Common myeloid progenitor, CD34-positive (primary cell): Measurements from ENCODE around the gene CEP55.
"Not testable (repeated sequence)": the region's sequence is repeated elsewhere in the genome, so short reads cannot be mapped to it uniquely, and the experiment has no call there.

Source experiments
- CTCF ChIA-PET: fragments of 350-600 bp; sonication (Branson Sonifier 250); formaldehyde crosslinking; loops from one replicate; lab custom pipeline; 2021; ENCODE audit warnings: antibody characterized with exemption; lab: Charles Lee
- POLR2A ChIA-PET: fragments of 350-600 bp; sonication (Branson Sonifier 250); formaldehyde crosslinking; loops from one replicate; lab custom pipeline; 2021; ENCODE audit warnings: antibody characterized with exemption; lab: Charles Lee
- DNase-seq, 3 donors: peaks; one replicate each; pipeline versions ENCODE4 v3.0.0 to v3.0.0-alpha.2; 2013
- H3K27ac ChIP-seq, 2 experiments: 1 replicate in 1 of 2; 2 replicates in 1 of 2; pipeline ENCODE4 v1.7.0; 2013; ENCODE audit warnings: inconsistent platforms in 2 of 2, low read length in 2 of 2, mild to moderate bottlenecking in 2 of 2, low read depth in 1 of 2, moderate library complexity in 1 of 2; ENCODE audit not compliant: severe bottlenecking in 2 of 2, insufficient read depth in 1 of 2, poor library complexity in 1 of 2
- H3K27me3 ChIP-seq, 5 experiments: replicated peaks in 2 of 5; 1 replicate in 3 of 5; 2 replicates in 2 of 5; pipeline versions ENCODE4 v1.6.1 to v1.7.0; 2013; ENCODE audit warnings: low read length in 4 of 5, mild to moderate bottlenecking in 2 of 5, moderate library complexity in 2 of 5, inconsistent platforms in 1 of 5; ENCODE audit not compliant: insufficient read depth in 5 of 5, control insufficient read depth in 4 of 5
- H3K36me3 ChIP-seq, 4 experiments: 1 replicate in 2 of 4; 2 replicates in 2 of 4; pipeline versions ENCODE4 v1.6.1 to v1.7.0; 2013; ENCODE audit warnings: low read length in 3 of 4, control low read depth in 1 of 4, mild to moderate bottlenecking in 1 of 4; ENCODE audit not compliant: control insufficient read depth in 4 of 4, insufficient read depth in 4 of 4
- H3K4me1 ChIP-seq, 4 experiments: 1 replicate in 3 of 4; 2 replicates in 1 of 4; pipeline versions ENCODE4 v1.6.1 to v1.7.1; 2013; ENCODE audit warnings: low read length in 3 of 4, mild to moderate bottlenecking in 3 of 4, control low read depth in 1 of 4, inconsistent platforms in 1 of 4, moderate library complexity in 1 of 4; ENCODE audit not compliant: control insufficient read depth in 4 of 4, insufficient read depth in 4 of 4; ENCODE audit errors: control extremely low read depth in 1 of 4
- H3K4me3 ChIP-seq, 7 experiments: 1 replicate in 4 of 7; 2 replicates in 3 of 7; pipeline versions ENCODE4 v1.5.1 to v1.7.0; 2013; ENCODE audit warnings: mild to moderate bottlenecking in 7 of 7, low read length in 6 of 7, moderate library complexity in 6 of 7, inconsistent platforms in 2 of 7, low read depth in 2 of 7, control low read depth in 1 of 7; ENCODE audit not compliant: insufficient read depth in 4 of 7, control insufficient read depth in 1 of 7; ENCODE audit errors: extremely low read depth in 1 of 7
- H3K9me3 ChIP-seq, 5 experiments: 1 replicate in 4 of 5; 2 replicates in 1 of 5; pipeline versions ENCODE4 v1.6.1 to v1.7.1; 2013; ENCODE audit warnings: low read length in 4 of 5, mild to moderate bottlenecking in 2 of 5, inconsistent platforms in 1 of 5, low read depth in 1 of 5, moderate library complexity in 1 of 5; ENCODE audit not compliant: control insufficient read depth in 4 of 5, insufficient read depth in 2 of 5; ENCODE audit errors: control extremely low read depth in 1 of 5
- WGBS: methylation state at CpG from one replicate; pipeline ENCODE4 v1.1.5; 2013; ENCODE audit not compliant: insufficient coverage; 5-methylcytosine and 5-hydroxymethylcytosine counted together

The CEP55 gene

GRCh38 chr10:93515071-93516005 lies 18.9 kb downstream of the CEP55 start:
- 53% methylated on average over 4 of the region's 8 CpGs for WGBS
- CTCF ChIA-PET = interaction anchor here (1.2 to 4.8 kb wide), 2 partner anchors 125 to 139 kb away, joined by 3 to 51 read pairs; no protein-coding TSS in a partner anchor
- POLR2A ChIA-PET = no interaction called here
- Histone ChIP-seq H3K36me3 (peaks cover 9 to 38% (median 20%) of the 10 kb centered on the region in 4 experiments), H3K4me1 (peaks cover 0 to 2% (median 1%) of the 10 kb centered on the region in 4 experiments), H3K27me3 (no peaks in the 10 kb centered on the region), H3K9me3 (peaks cover 0 to 5% (median 0%) of the 10 kb centered on the region in 5 experiments), H3K4me3 (no peak overlapping the region), H3K27ac (no peak overlapping the region)
- peak in 2 of 3 donors; percentile 43 to 55 for DNase-seq

- Histone ChIP-seq H3K36me3 (peaks cover 11 to 44% (median 25%) of the 10 kb centered on the region in 4 experiments), H3K4me3 (no peak overlapping the region), H3K27ac (no peak overlapping the region), H3K9me3 (peaks cover 0 to 5% (median 3%) of the 10 kb centered on the region in 5 experiments), H3K27me3 (no peaks in the 10 kb centered on the region), H3K4me1 (peaks cover 0 to 2% (median 1%) of the 10 kb centered on the region in 4 experiments)
- peak in 2 of 3 donors; percentile 25 to 43 for DNase-seq
- CTCF ChIA-PET = interaction anchor here (1.2 to 1.6 kb wide), 3 partner anchors 41 to 140 kb away, joined by 3 to 6 read pairs (median 3); no protein-coding TSS in a partner anchor
- POLR2A ChIA-PET = no interaction called here
- WGBS = 100% methylated on average over 1 of the region's 1 CpG
These were observed 19.6 kb downstream of the CEP55 start for GRCh38 chr10:93516006-93516380.

- POLR2A ChIA-PET = no interaction called here
- peaks cover 13 to 47% (median 28%) of the 10 kb centered on the region in 4 experiments for H3K36me3 ChIP-seq
- CTCF ChIA-PET = interaction anchor here (1.1 to 2.7 kb wide), 6 partner anchors 9 to 162 kb away, joined by 3 to 11 read pairs (median 4); no protein-coding TSS in a partner anchor
- DNase-seq = no peak
- peaks cover 0 to 8% (median 5%) of the 10 kb centered on the region in 5 experiments for H3K9me3 ChIP-seq
- no peak overlapping the region for H3K27ac ChIP-seq
- no peak overlapping the region for H3K4me3 ChIP-seq
- peaks cover 0 to 2% (median 1%) of the 10 kb centered on the region in 4 experiments for H3K4me1 ChIP-seq
- 95% methylated on average over 2 of the region's 4 CpGs for WGBS
- H3K27me3 ChIP-seq = no peaks in the 10 kb centered on the region
These were observed 22.1 kb downstream of the CEP55 start for GRCh38 chr10:93518531-93518930.

DNA sequence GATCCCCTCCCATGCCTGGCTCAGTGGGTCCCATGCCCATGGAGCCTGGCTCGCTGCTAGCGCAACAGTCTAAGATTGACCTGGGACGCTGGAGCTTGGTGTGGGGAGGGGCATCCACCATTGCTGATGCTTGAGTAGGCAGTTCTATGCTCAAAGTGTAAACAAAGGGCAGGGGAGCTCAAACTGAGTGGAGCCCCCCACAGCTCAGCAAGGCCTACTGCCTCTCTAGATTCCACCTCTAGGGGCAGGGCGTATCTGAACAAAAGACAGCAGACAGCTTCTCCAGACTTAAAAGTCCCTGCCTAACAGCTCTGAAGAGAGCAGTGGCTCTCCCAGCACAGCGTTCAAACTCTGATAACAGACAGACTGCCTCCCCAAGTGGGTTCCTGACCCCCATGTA lies 38.9 kb downstream of the CEP55 start:
- Histone ChIP-seq H3K4me3 (no peak overlapping the region), H3K27me3 (no peaks in the 10 kb centered on the region), H3K36me3 (no peaks in the 10 kb centered on the region), H3K4me1 (no peaks in the 10 kb centered on the region), H3K9me3 (no peaks in the 10 kb centered on the region), H3K27ac (no peak overlapping the region)
- DNase-seq = no peak
- CTCF ChIA-PET = interaction anchor here (1.2 to 1.5 kb wide), 2 partner anchors 8 to 18 kb away, joined by 3 to 4 read pairs; no protein-coding TSS in a partner anchor
- WGBS = 100% methylated on average over 3 of the region's 5 CpGs
- POLR2A ChIA-PET = no interaction called here

DNA sequence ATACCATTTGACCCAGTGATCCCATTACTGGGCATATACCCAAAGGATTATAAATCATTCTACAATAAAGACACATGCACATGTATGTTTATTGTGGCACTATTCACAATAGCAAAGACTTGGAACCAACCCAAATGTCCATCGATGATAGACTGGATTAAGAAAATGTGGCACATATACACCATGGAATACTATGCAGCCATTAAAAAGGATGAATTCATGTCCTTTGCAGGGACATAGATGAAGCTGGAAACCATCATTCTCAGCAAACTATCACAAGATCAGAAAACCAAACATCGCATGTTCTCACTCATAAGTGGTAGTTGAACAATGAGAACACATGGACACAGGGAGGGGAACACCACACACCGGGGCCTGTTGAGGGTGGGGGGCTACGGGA lies 44.5 kb downstream of the CEP55 start:
- CTCF ChIA-PET = interaction anchor here (1.9 to 2.8 kb wide), 2 partner anchors 9 to 136 kb away, joined by 3 to 11 read pairs; no protein-coding TSS in a partner anchor
- 100% methylated on average over 2 of the region's 4 CpGs for WGBS
- H3K9me3 ChIP-seq, H3K4me3 ChIP-seq, DNase-seq, H3K27ac ChIP-seq, H3K36me3 ChIP-seq, H3K27me3 ChIP-seq, POLR2A ChIA-PET, H3K4me1 ChIP-seq: not testable (repeated sequence)

DNA sequence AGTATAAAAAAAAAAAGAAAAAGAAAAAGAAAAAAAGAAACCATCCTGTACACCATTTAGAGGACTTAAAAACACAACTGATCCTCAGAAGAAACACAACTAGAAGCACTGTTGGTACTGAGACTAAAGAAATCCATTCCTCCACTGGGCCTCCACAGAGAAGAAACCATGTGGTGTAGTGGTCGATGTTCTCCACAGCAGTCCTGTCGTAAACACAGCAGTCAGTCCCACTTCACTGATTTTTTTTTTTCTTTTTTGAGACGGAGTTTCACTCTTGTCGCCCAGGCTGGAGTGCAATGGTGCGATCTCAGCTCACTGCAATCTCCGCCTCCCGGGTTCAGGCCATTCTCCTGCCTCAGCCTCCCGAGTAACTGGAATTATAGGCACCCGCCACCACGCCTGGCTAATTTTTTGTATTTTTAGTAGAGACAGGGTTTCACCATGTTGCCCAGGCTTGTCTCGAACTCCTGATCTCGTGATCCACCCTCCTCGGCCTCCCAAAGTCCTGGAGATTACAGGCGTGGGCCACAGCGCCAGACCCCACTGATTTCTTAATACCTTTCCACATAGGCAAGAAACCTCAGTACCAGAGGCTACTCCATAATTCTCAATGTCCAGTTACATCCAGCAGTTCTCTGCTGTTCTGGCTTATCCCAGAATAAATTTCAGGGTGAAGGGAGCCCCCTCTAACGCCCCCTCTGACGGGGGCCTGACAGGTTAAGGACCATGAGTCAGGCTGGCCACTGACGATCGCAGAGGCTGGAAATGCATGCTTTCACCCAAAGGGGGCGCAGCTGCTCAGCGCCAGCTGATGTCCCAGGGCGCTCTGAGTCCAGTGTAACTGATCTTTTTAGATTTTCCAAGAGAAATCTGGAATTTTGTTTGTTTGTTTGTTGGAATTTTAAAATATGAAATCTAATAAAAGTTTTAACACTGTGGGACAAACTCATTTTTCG lies 45.3 kb downstream of the CEP55 start:
- H3K4me1 ChIP-seq = peaks cover 0 to 5% (median 0%) of the 10 kb centered on the region in 4 experiments
- no peaks in the 10 kb centered on the region for H3K36me3 ChIP-seq
- peak; percentile 28 to 47 (median 44) for DNase-seq
- ChIA-PET CTCF (interaction anchor here (1.1 to 2.8 kb wide), 6 partner anchors 10 to 312 kb away, joined by 3 to 11 read pairs (median 3); no protein-coding TSS in a partner anchor), POLR2A (interaction anchor here (0.6 kb wide), 1 partner anchor 32 kb away, joined by 3 read pairs; no protein-coding TSS in a partner anchor)
- 63% methylated on average over 22 of the region's 23 CpGs for WGBS
- H3K27me3 ChIP-seq = no peaks in the 10 kb centered on the region
- peak overlapping the region in 1 of 7 experiments; percentile 6 for H3K4me3 ChIP-seq
- H3K27ac ChIP-seq = no peak overlapping the region
- no peaks in the 10 kb centered on the region for H3K9me3 ChIP-seq
